A549 (cell line): ENCODE measurements around the gene REXO2.
A peak's percentile ranks its signal among the peaks of the same experiment; 100 is the strongest.

Source experiments
- CTCF ChIP-seq: fragments of >200 bp; sonication (Bioruptor Twin); formaldehyde crosslinking; IDR thresholded peaks from 3 replicates; pipeline ENCODE4 v1.5.1; 2016
- KDM5A ChIP-seq: fragments of 200-600 bp; sonication (generic); IDR thresholded peaks from 2 replicates; pipeline ENCODE4 v1.6.1; 2016; ENCODE audit warnings: antibody characterized with exemption, mild to moderate bottlenecking
- MAFK ChIP-seq: fragments of 450-650 bp; IDR thresholded peaks from 2 replicates; pipeline ENCODE4 v1.6.1; 2014; ENCODE audit not compliant: partially characterized antibody
- POLR2A ChIP-seq: IDR thresholded peaks from 2 replicates; pipeline ENCODE4 v1.6.1; 2012; ENCODE audit warnings: mild to moderate bottlenecking, low read length
- SMC3 ChIP-seq: fragments of >200 bp; sonication (Bioruptor Twin); formaldehyde crosslinking; IDR thresholded peaks from 3 replicates; pipeline ENCODE4 v1.6.1; 2018; ENCODE audit warnings: inconsistent platforms
- ZNF302 ChIP-seq: fragments of 250-450 bp; sonication (Bioruptor Pico); IDR thresholded peaks from 2 replicates; pipeline ENCODE4 v1.9.0; 2021; ENCODE audit warnings: inconsistent platforms, mild to moderate bottlenecking, moderate library complexity

GRCh38 chr11:114395736-114396135 lies 43.5 kb upstream of the REXO2 start:
- TF ChIP-seq CTCF, result 0 out of 3 replicates have a peak, but pooled peaks have one; percentile 15
- no peak for TF ChIP-seq ZNF302 (CRISPR knock-in tag)
- TF ChIP-seq SMC3, result no peak
- no peak for TF ChIP-seq KDM5A
- TF ChIP-seq MAFK, result no peak
- TF ChIP-seq POLR2A, result no peak
